ENCODE data around the gene AOPEP. TPM values are rescaled to one million over a fixed set of nuclear protein-coding genes. Genes with fewer than 3 reads are reported as not detected.

AOPEP gene
- total and polyA plus RNA-seq, 2 of the 13 experiments (the other 11 are each of a cell fraction or from before 2014, with no cell fraction given), result 22.2 to 41.6 TPM

DNA sequence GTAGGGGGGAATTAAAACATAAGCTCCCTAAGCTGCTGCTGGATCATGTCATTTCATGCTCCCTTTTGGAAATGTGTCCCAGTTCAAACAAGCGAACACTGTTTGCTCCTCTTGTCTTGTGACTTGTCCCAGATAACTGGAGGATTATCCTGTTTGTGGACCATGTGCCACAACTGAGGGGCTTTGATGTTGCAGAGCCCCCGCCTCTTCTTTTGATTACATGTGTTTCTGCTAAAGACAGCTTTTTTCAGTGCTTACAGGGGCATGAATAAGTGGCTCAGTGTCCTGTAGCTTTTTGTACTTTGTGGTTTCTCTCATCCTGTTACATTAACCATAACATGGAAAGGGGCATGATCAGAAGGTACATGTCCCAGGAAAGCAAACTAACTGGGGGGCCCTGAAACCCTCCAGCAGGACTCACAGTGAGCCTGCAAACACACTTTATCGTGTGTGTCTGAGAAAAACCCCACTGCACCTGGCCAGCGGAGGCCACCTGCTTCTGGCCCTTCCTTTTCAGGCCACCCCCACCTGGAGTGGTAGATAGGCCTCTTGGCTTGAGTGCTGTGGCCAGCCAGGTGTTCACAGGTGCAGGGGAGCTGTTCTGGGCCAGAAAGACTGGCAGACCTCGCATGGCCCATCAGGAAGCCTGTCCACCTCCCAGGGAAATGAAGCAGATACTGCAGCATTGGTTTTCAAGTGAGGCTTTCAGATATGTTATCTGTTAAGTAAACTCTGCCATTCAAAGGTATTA is 305.4 kb downstream of the AOPEP start (continued):
- TF ChIP-seq, protein P1, sequence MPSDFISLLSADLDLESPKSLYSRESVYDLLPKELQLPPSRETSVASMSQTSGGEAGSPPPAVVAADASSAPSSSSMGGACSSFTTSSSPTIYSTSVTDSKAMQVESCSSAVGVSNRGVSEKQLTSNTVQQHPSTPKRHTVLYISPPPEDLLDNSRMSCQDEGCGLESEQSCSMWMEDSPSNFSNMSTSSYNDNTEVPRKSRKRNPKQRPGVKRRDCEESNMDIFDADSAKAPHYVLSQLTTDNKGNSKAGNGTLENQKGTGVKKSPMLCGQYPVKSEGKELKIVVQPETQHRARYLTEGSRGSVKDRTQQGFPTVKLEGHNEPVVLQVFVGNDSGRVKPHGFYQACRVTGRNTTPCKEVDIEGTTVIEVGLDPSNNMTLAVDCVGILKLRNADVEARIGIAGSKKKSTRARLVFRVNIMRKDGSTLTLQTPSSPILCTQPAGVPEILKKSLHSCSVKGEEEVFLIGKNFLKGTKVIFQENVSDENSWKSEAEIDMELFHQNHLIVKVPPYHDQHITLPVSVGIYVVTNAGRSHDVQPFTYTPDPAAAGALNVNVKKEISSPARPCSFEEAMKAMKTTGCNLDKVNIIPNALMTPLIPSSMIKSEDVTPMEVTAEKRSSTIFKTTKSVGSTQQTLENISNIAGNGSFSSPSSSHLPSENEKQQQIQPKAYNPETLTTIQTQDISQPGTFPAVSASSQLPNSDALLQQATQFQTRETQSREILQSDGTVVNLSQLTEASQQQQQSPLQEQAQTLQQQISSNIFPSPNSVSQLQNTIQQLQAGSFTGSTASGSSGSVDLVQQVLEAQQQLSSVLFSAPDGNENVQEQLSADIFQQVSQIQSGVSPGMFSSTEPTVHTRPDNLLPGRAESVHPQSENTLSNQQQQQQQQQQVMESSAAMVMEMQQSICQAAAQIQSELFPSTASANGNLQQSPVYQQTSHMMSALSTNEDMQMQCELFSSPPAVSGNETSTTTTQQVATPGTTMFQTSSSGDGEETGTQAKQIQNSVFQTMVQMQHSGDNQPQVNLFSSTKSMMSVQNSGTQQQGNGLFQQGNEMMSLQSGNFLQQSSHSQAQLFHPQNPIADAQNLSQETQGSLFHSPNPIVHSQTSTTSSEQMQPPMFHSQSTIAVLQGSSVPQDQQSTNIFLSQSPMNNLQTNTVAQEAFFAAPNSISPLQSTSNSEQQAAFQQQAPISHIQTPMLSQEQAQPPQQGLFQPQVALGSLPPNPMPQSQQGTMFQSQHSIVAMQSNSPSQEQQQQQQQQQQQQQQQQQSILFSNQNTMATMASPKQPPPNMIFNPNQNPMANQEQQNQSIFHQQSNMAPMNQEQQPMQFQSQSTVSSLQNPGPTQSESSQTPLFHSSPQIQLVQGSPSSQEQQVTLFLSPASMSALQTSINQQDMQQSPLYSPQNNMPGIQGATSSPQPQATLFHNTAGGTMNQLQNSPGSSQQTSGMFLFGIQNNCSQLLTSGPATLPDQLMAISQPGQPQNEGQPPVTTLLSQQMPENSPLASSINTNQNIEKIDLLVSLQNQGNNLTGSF (CRISPR knock-in tag; IDR thresholded peaks at IDR 0.05), result no peak
- TF ChIP-seq HIVEP1 (CRISPR knock-in tag; IDR thresholded peaks at IDR 0.05), result 0 out of 2 replicates have a peak, but pooled peaks have one; percentile 31
- TF ChIP-seq NFE2L2 (IDR thresholded peaks at IDR 0.05; ENCODE audit: low read length), result no peak
- TF ChIP-seq, protein P2, sequence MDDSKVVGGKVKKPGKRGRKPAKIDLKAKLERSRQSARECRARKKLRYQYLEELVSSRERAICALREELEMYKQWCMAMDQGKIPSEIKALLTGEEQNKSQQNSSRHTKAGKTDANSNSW (CRISPR knock-in tag; IDR thresholded peaks at IDR 0.05; ENCODE audit: borderline replicate concordance), result no peak
- TF ChIP-seq ZNF451 (CRISPR knock-in tag; IDR thresholded peaks at IDR 0.05), result no peak
- TF ChIP-seq ZNF383 (CRISPR knock-in tag; IDR thresholded peaks at IDR 0.05; ENCODE audit: borderline replicate concordance), result no peak
- no peak for TF ChIP-seq ZNF720 (CRISPR knock-in tag; IDR thresholded peaks at IDR 0.05)
- no peak for TF ChIP-seq JARID2 (CRISPR knock-in tag; IDR thresholded peaks at IDR 0.05; ENCODE audit: insufficient replicate concordance)
- TF ChIP-seq ZNF629 (CRISPR knock-in tag; conservative IDR thresholded peaks at IDR 0.05), result 0 out of 2 replicates have a peak, but pooled peaks have one; percentile 17
- TF ChIP-seq SRSF9 (IDR thresholded peaks at IDR 0.05; ENCODE audit: borderline replicate concordance, insufficient read depth, low read depth, low read length, poor library complexity, severe bottlenecking), result no peak
- TF ChIP-seq ZNF788 (CRISPR knock-in tag; IDR thresholded peaks at IDR 0.05; ENCODE audit: borderline replicate concordance), result no peak; the same call in 1 of the 2 replicates
- TF ChIP-seq ZNF713 (CRISPR knock-in tag; IDR thresholded peaks at IDR 0.05), result no peak
- TF ChIP-seq CEBPG (CRISPR knock-in tag; IDR thresholded peaks at IDR 0.05), result peak; percentile 49
- TF ChIP-seq MEIS1 (CRISPR knock-in tag; IDR thresholded peaks at IDR 0.05; ENCODE audit: borderline replicate concordance), result no peak
- no peak for TF ChIP-seq ZNF557 (CRISPR knock-in tag; IDR thresholded peaks at IDR 0.05)
- 0 out of 2 replicates have a peak, but pooled peaks have one; percentile 51 for TF ChIP-seq TBX3 (IDR thresholded peaks at IDR 0.05; ENCODE audit: borderline replicate concordance)
- TF ChIP-seq MED8 (CRISPR knock-in tag; IDR thresholded peaks at IDR 0.05; ENCODE audit: insufficient replicate concordance), result no peak
- TF ChIP-seq CHCHD3 (CRISPR knock-in tag; IDR thresholded peaks at IDR 0.05), result no peak
- TF ChIP-seq, protein P3, sequence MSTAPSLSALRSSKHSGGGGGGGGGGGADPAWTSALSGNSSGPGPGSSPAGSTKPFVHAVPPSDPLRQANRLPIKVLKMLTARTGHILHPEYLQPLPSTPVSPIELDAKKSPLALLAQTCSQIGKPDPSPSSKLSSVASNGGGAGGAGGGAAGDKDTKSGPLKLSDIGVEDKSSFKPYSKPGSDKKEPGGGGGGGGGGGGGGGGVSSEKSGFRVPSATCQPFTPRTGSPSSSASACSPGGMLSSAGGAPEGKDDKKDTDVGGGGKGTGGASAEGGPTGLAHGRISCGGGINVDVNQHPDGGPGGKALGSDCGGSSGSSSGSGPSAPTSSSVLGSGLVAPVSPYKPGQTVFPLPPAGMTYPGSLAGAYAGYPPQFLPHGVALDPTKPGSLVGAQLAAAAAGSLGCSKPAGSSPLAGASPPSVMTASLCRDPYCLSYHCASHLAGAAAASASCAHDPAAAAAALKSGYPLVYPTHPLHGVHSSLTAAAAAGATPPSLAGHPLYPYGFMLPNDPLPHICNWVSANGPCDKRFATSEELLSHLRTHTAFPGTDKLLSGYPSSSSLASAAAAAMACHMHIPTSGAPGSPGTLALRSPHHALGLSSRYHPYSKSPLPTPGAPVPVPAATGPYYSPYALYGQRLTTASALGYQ (CRISPR knock-in tag; IDR thresholded peaks at IDR 0.05), result peak; percentile 93
- 0 out of 2 replicates have a peak, but pooled peaks have one; percentile 42 for TF ChIP-seq ZNF816 (CRISPR knock-in tag; IDR thresholded peaks at IDR 0.05; ENCODE audit: borderline replicate concordance)
- TF ChIP-seq, protein P4, sequence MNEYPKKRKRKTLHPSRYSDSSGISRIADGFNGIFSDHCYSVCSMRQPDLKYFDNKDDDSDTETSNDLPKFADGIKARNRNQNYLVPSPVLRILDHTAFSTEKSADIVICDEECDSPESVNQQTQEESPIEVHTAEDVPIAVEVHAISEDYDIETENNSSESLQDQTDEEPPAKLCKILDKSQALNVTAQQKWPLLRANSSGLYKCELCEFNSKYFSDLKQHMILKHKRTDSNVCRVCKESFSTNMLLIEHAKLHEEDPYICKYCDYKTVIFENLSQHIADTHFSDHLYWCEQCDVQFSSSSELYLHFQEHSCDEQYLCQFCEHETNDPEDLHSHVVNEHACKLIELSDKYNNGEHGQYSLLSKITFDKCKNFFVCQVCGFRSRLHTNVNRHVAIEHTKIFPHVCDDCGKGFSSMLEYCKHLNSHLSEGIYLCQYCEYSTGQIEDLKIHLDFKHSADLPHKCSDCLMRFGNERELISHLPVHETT (CRISPR knock-in tag; conservative IDR thresholded peaks at IDR 0.05), result no peak
